Retinal pigment epithelial cell (primary cell): Measurements from ENCODE around the gene LRP1.

Experiments used
- DNase-seq: peaks from one replicate; pipeline ENCODE4 v3.0.0-alpha.2; 2010; ENCODE audit warnings: low read depth
- H3K4me3 ChIP-seq: 2 replicates; pipeline ENCODE4 v1.5.1; 2011; ENCODE audit warnings: mild to moderate bottlenecking, low read length, control low read depth, moderate library complexity
- TF ChIP-seq, protein P1 (sequence below): conservative IDR thresholded peaks from 2 replicates; pipeline ENCODE4 v1.5.1; 2011; ENCODE audit warnings: low read depth, low read length, control low read depth, inconsistent platforms

LRP1 gene

DNA sequence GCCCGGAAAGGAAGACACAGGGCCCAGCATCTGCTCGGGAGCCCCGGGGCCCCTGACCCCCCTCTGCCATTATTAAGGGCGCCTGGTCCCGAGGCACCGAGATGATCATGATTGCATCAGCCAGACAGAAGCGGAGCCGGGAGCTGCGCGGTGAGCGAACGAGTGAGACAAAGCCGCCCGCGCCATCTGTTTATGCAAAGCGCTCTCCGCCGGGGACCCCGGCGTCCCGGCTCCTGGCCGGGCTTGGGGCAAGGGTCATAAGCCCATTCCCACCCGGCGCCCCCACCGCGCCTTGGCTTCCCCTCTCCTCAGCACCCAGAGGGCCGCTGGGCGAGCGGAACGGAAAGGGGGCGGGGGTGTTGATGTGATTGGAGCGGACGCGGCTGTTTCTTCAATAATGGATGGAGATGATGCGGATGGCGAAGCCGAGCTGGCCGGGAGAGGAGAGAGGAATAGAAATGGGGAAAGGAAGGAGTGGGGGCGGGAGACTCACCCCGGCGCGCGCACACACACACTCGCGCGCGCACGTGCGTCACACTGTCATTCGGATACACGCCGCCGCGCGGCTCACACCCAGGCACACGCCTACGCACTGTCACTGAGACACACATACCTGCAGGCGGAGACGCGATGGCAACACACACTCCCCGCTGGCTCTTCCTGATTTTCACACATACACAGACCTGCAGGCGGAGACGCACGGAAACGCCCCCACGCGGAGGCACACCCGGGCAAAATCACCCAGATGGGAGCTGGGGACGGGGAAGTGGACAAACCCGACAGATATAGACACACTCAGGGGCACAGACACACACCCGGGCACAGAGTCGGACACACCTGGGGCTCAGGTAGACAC, 112.0 kb downstream of the LRP1 start:
- TF ChIP-seq, protein P1, sequence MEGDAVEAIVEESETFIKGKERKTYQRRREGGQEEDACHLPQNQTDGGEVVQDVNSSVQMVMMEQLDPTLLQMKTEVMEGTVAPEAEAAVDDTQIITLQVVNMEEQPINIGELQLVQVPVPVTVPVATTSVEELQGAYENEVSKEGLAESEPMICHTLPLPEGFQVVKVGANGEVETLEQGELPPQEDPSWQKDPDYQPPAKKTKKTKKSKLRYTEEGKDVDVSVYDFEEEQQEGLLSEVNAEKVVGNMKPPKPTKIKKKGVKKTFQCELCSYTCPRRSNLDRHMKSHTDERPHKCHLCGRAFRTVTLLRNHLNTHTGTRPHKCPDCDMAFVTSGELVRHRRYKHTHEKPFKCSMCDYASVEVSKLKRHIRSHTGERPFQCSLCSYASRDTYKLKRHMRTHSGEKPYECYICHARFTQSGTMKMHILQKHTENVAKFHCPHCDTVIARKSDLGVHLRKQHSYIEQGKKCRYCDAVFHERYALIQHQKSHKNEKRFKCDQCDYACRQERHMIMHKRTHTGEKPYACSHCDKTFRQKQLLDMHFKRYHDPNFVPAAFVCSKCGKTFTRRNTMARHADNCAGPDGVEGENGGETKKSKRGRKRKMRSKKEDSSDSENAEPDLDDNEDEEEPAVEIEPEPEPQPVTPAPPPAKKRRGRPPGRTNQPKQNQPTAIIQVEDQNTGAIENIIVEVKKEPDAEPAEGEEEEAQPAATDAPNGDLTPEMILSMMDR = no peak
- peak overlapping the region; percentile 42 for H3K4me3 ChIP-seq
- no peak for DNase-seq

DNA sequence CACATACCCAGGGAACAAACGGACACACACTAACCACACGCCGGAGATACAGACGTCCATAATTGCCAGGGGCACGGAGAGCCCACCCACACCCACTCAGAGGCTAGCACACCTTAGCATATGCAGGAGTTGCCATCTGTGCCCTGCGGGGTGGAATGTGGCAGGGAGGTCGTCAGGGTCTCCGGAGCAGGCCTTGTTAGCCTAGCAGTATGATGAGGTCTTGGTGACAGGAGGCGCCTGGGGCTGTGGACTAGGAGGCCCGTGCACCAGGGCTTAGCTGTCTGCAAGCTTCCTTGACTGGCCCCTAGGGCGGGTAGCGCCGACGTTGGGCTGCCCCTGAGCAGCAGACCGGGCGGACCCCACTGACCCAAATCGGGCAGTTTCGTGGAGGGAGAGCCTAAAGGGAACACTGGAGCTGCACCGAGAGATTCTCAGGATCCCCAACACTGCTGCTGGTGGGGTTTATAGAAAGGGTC, 112.7 kb downstream of the LRP1 start:
- TF ChIP-seq, protein P1 = no peak
- no peak for DNase-seq
- H3K4me3 ChIP-seq = no peak overlapping the region

DNA sequence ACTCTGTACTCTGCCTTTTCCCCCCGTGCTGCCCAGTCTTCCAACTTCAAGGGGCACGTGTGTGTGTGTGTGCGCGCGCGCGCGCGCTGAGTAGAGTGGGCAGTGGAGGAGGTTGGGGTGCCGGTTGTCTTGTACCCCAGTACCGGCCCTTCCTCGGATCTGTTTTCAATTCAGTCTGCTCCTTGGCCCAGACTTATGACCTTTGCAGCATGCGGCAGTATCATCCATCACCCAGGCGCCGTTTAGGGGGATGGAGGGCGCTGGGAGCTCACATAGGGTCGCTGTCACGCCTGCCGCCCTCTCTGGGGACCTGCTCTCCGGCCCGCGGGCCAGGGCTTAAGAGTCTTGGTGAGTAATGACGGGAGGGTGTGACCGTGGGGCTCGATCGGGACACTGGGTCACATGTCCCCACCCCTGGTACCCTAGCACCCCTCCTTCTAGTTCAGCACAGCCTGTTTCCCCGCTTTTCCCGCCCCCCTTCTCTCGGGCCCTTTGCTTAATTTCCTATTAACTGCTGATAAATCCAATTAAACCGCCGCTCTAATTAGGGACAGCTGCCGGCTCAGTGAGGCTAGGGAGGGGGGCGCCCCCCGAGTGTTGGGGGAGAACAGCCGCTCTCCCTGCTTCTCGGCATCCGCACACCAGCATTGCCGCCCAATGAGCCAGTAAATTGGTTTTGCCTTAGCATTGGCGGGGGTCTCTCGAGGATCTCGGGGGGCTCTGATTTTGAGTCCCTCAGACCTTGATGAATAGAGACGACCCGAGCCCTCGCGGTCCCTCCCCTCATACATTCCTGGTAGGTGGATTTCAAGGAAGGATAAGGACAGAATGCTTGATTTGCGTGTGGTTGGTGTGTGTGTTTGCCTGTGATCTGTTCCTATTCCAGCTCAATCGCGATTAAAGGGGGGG, 113.4 kb downstream of the LRP1 start:
- no peak for DNase-seq
- TF ChIP-seq, protein P1 = no peak
- no peak overlapping the region for H3K4me3 ChIP-seq

DNA sequence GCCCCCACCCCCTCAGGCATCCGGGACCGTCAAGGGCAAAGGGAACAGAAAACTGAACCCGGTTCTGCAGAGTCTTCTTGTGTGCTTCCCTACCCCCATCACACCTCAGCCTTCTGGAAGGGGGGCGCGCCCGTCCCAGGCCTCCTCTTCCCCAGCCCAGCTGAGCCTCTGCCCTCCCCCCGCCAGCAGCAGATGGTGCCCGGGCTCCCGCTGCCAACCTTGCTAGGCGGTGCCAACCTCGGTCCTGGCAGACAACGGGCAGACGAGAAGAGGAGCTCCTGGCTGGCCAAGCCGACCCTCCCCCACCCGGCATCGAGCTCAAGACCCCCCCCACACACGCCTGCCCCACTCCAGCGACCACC, 114.0 kb downstream of the LRP1 start:
- no peak for DNase-seq
- TF ChIP-seq, protein P1 = no peak
- H3K4me3 ChIP-seq = no peak overlapping the region

DNA sequence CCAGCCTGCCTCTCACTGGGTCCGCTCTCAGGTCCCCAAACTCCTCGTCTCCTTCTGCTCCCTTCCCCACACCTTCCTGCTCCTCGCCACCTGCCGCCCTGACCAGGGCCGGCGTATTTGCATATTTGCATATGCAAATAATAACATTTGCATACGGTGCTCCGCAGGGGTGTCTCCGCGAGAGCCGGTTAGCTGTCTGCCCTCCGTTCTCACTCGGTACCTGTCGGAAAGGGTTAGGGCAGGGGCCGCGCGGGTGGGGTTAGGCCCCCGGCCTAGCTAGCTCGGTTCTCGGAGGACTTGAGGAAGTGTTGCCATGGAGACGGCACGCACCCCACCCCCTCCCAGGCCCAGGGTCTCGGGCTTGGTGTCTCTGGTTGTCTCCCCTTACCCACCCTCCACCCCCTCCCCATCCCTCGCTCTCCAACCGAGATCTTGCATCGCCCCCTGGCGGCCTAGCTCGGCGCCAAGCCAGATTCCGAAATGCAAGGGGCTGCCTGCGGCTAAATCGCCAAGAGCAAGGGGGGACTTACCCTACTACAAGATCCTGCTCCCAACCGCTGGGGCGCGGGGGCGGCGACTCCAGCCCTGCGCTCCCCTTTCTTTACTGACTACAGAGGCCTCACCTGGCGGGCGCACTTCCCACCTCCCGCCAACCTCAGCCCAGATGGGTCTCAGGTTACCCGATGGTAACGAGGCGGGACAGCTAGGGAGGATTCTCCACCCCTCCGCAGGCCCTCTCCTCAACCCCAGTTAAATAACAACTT, 114.6 kb downstream of the LRP1 start:
- DNase-seq = no peak
- peak overlapping the region; percentile 21 for H3K4me3 ChIP-seq
- TF ChIP-seq, protein P1 = peak; percentile 72

DNA sequence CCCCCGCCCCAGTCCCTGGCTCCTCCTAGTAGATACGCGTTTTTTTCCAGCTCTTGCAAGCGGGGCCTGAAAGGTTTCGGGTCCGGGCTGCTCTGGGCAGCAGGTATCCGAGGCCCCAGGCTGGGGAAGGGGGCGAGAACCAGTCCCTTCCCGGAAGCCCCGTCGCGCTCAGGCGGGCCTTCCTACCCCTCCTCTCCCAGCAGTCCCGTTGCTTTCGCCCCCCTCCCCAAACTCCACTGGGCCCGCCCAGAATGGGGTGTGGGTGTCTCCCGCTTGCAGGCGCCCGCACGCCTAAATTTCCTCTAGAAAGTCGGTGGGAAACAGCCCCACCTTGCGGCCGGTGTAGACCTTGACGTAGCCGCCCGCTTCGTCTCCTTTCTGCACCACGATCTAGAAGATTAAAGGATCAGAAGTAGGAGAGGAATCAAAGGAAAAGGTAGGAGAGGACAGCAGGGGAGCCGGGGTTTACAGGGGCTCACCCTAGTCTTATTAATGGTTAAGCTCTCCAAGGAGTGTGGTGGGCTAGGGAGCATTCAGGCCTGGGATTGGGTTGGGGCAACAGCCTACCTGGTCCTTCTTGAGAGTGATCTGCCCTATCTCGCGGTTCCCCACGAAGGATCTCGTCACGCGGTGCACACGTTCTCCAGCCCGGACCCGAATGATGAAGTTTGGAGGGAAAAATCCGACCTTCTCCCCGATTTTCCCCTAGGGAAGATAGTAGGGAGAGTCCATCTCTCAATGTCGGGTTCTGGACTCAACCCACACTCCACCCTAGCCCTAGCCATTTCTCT, 115.4 kb downstream of the LRP1 start:
- DNase-seq = no peak
- TF ChIP-seq, protein P1 = peak; percentile 85
- peak overlapping the region; percentile 20 for H3K4me3 ChIP-seq
